Right lobe of liver (tissue), 6 donors: ENCODE data around the gene SLC41A3. TPM values are rescaled to one million over a fixed set of nuclear protein-coding genes. Genes with fewer than 3 reads are reported as not detected.
"Not testable (repeated sequence)": the region's sequence is repeated elsewhere in the genome, so short reads cannot be mapped to it uniquely, and the experiment has no call there.

ENCODE experiments used
- ATAC-seq, 4 donors: fragments of 200-7000 bp; cut with Tn5 transposase; one replicate each; pipeline ENCODE4 v1.9.1; 2020; ENCODE audit warnings: mild to moderate bottlenecking in 4 of 4, moderate library complexity in 4 of 4
- DNase-seq, 3 donors: peaks; one replicate each; pipeline ENCODE4 v3.0.0-alpha.2; 2020
- H3K27ac ChIP-seq, 3 donors: fragments of 200-600 bp; one replicate each; pipeline ENCODE4 v1.8.0; 2022
- H3K27me3 ChIP-seq, 2 donors: fragments of 200-600 bp; one replicate each; pipeline ENCODE4 v1.8.0; 2022
- H3K36me3 ChIP-seq, 4 donors: fragments of 200-600 bp; sonication (generic) in 1 of 4; one replicate each; pipeline versions ENCODE4 v1.5.1 to v1.8.0; 2017 to 2022; ENCODE audit warnings: control low read depth in 1 of 4
- H3K4me1 ChIP-seq, 4 donors: fragments of 200-600 bp; sonication (generic) in 1 of 4; one replicate each; pipeline versions ENCODE4 v1.5.1 to v1.8.0; 2017 to 2022; ENCODE audit warnings: control low read depth in 1 of 4
- H3K4me3 ChIP-seq, 3 donors: fragments of 200-600 bp; one replicate each; pipeline ENCODE4 v1.8.0; 2022
- H3K9me3 ChIP-seq, 4 donors: fragments of 200-600 bp; sonication (generic) in 1 of 4; one replicate each; pipeline versions ENCODE4 v1.5.1 to v1.8.0; 2017 to 2022; ENCODE audit warnings: control low read depth in 1 of 4
- CTCF ChIP-seq, 4 donors: fragments of 200-600 bp in 3 of 4; fragments of 450-650 bp in 1 of 4; IDR thresholded peaks; one replicate each; pipeline versions ENCODE4 v1.5.1 to v1.8.0; 2016 to 2022; ENCODE audit warnings: antibody characterized with exemption in 4 of 4, mild to moderate bottlenecking in 2 of 4
- POLR2A ChIP-seq: fragments of 450-650 bp; IDR thresholded peaks from one replicate; pipeline ENCODE4 v1.6.1; 2017; ENCODE audit warnings: antibody characterized with exemption, mild to moderate bottlenecking
- WGBS: methylation state at CpG from one replicate; pipeline ENCODE4 v1.1.6; 2018; ENCODE audit warnings: low coverage, low lambda C conversion rate; ENCODE audit not compliant: insufficient coverage; ENCODE audit errors: missing lambda C conversion rate; 5-methylcytosine and 5-hydroxymethylcytosine counted together
- intact Hi-C, 2 donors: fragments of 100-400 bp; cut with DNase I; formaldehyde crosslinking; loops; one replicate each; pipeline versions ENCODE4 v1.11.2 to v1.14.1; 2022
- total RNA-seq, 6 experiments: library from RNA; depleted of rRNA in 2 of 6; stranded (reverse); fragments of >200 nt in 2 of 6; fragmentation: NEBNext Ultra II Directional in 3 of 6; extraction: Animal tissue kit (Norgen Biotek cat#: 25700) in 3 of 6; gene quantifications; one replicate each; pipeline versions ENCODE4 v1.1.0 to v1.2.4, GENCODE V29; 2016 to 2023
- donor health status: DM: no; HTN: yes; CAD: no.
- donor health status: DM: no; HTN: no; CAD: no.
- donor health status: DM: no; HTN: no; CAD: no.
- donor health status: DM: no; HTN: yes; CAD: no.
- donor health status: DM: no; HTN: yes; CAD: no.

SLC41A3 gene
- total RNA-seq, 6 experiments from 2014 or later = 12.7 to 29.1 (median 15.9) TPM

GRCh38 chr3:126039870-126040269, 44.1 kb downstream of the SLC41A3 start:
- H3K4me1 ChIP-seq = peaks cover 0 to 4% (median 0%) of the 10 kb centered on the region in 4 donors
- 91% methylated on average over 2 of the region's 2 CpGs for WGBS
- TF ChIP-seq POLR2A (no peak), CTCF (IDR thresholded peaks at IDR 0.05) (no peak)
- DNase-seq (no peak), ATAC-seq (no peak)
- H3K4me3 ChIP-seq = no peak overlapping the region
- no peaks in the 10 kb centered on the region for H3K36me3 ChIP-seq
- H3K27ac ChIP-seq = no peak overlapping the region
- no peaks in the 10 kb centered on the region for H3K9me3 ChIP-seq
- no peaks in the 10 kb centered on the region for H3K27me3 ChIP-seq
- intact Hi-C loops = no loop called here

GRCh38 chr3:126038791-126039190, 45.1 kb downstream of the SLC41A3 start:
- DNase-seq, intact Hi-C loops, H3K27ac ChIP-seq, H3K36me3 ChIP-seq, H3K4me1 ChIP-seq, H3K27me3 ChIP-seq, ATAC-seq, H3K9me3 ChIP-seq, H3K4me3 ChIP-seq: not testable (repeated sequence)
- no CpG with 5 or more reads among the region's 2 CpGs for WGBS

- H3K36me3 ChIP-seq = no peaks in the 10 kb centered on the region
- intact Hi-C loops = no loop called here
- no peak overlapping the region for H3K4me3 ChIP-seq
- no peaks in the 10 kb centered on the region for H3K27me3 ChIP-seq
- H3K4me1 ChIP-seq = peaks cover 0 to 4% (median 0%) of the 10 kb centered on the region in 4 donors
- no peaks in the 10 kb centered on the region for H3K9me3 ChIP-seq
- 89% methylated on average over 3 of the region's 10 CpGs for WGBS
- no peak overlapping the region for H3K27ac ChIP-seq
- TF ChIP-seq POLR2A (no peak), CTCF (IDR thresholded peaks at IDR 0.05) (no peak)
- no peak for ATAC-seq
- no peak for DNase-seq
Measured at GRCh38 chr3:126036056-126036549, 47.8 kb downstream of the SLC41A3 start.

- TF ChIP-seq POLR2A (no peak), CTCF (IDR thresholded peaks at IDR 0.05) (no peak)
- no peak for DNase-seq
- Histone ChIP-seq H3K36me3 (no peaks in the 10 kb centered on the region), H3K4me3 (no peak overlapping the region), H3K9me3 (no peaks in the 10 kb centered on the region), H3K27me3 (no peaks in the 10 kb centered on the region), H3K4me1 (peaks cover 0 to 4% (median 0%) of the 10 kb centered on the region in 4 donors), H3K27ac (no peak overlapping the region)
- intact Hi-C loops = no loop called here
- ATAC-seq = no peak
- 97% methylated on average over 10 of the region's 12 CpGs for WGBS
Measured at GRCh38 chr3:126035362-126036050, 48.4 kb downstream of the SLC41A3 start.

- Histone ChIP-seq H3K9me3 (no peaks in the 10 kb centered on the region), H3K27ac (no peak overlapping the region), H3K36me3 (no peaks in the 10 kb centered on the region), H3K4me3 (no peak overlapping the region), H3K27me3 (no peaks in the 10 kb centered on the region), H3K4me1 (no peaks in the 10 kb centered on the region)
- no peak for TF ChIP-seq POLR2A
- no peak for TF ChIP-seq CTCF (IDR thresholded peaks at IDR 0.05)
- WGBS = 79% methylated on average over 9 of the region's 11 CpGs
- DNase-seq (no peak), ATAC-seq (no peak)
- intact Hi-C loops = no loop called here
Measured at GRCh38 chr3:126034481-126035361, 49.2 kb downstream of the SLC41A3 start.
